H1 (cell line): ENCODE data around the gene ZNF75A. TPM values are rescaled to one million over a fixed set of nuclear protein-coding genes. Genes with fewer than 3 reads are reported as not detected.

Source experiments
- CTCF ChIA-PET: fragments of 300-600 bp; sonication (Branson Sonifier 250); formaldehyde crosslinking; loops from one replicate; lab custom pipeline; 2021; ENCODE audit not compliant: partially characterized antibody; lab: Charles Lee
- POLR2A ChIA-PET: fragments of 300-600 bp; sonication (Branson Sonifier 250); formaldehyde crosslinking; loops from one replicate; lab custom pipeline; 2021; ENCODE audit warnings: inconsistent platforms; ENCODE audit not compliant: partially characterized antibody; lab: Charles Lee
- DNase-seq, 2 experiments: peaks; one replicate each; pipeline versions ENCODE4 v3.0.0 to v3.0.0-alpha.2; 2010 to 2022; ENCODE audit warnings: low spot score in 2 of 2, low read depth in 1 of 2, mixed read lengths in 1 of 2
- FAIRE-seq: peaks from 2 replicates; lab custom pipeline; 2011; peaks lifted over from hg19 to GRCh38; lab: Jason Lieb, UNC
- H2AFZ ChIP-seq: 2 replicates; pipeline ENCODE4 v1.8.1; 2012; ENCODE audit warnings: low read length, inconsistent platforms
- H2AK5ac ChIP-seq: 2 replicates; pipeline ENCODE4 v1.6.1; 2013; ENCODE audit warnings: low read depth, low read length
- H2BK120ac ChIP-seq: replicated peaks from 2 replicates; pipeline ENCODE3; 2013; ENCODE audit warnings: low read depth, low read length, inconsistent platforms
- H2BK12ac ChIP-seq: 2 replicates; pipeline ENCODE4 v1.6.1; 2013; ENCODE audit warnings: low read depth, low read length
- H2BK15ac ChIP-seq: 2 replicates; pipeline ENCODE4 v1.6.1; 2013; ENCODE audit warnings: low read length
- H2BK20ac ChIP-seq: 2 replicates; pipeline ENCODE4 v1.6.1; 2013; ENCODE audit warnings: low read length
- H2BK5ac ChIP-seq: 2 replicates; pipeline ENCODE4 v1.6.1; 2013; ENCODE audit warnings: low read depth, low read length
- H3K14ac ChIP-seq: 2 replicates; pipeline ENCODE4 v1.6.1; 2013; ENCODE audit warnings: inconsistent platforms; ENCODE audit not compliant: insufficient read length
- H3K18ac ChIP-seq: 2 replicates; pipeline ENCODE4 v1.6.1; 2013; ENCODE audit warnings: low read length; ENCODE audit errors: extremely low read depth
- H3K23ac ChIP-seq: 2 replicates; pipeline ENCODE4 v1.6.1; 2013; ENCODE audit warnings: inconsistent platforms; ENCODE audit not compliant: insufficient read length
- H3K23me2 ChIP-seq: 2 replicates; pipeline ENCODE4 v1.6.1; 2013; ENCODE audit warnings: low read depth, low read length
- H3K27ac ChIP-seq: 2 replicates; pipeline ENCODE4 v1.6.1; 2011; ENCODE audit warnings: low read depth, low read length, inconsistent platforms
- H3K27me3 ChIP-seq, 4 experiments: replicated peaks in 1 of 4; 1 replicate in 1 of 4; 2 replicates in 3 of 4; pipeline versions ENCODE4 v1.6.1 to v1.8.1; 2011 to 2013; ENCODE audit warnings: low read length in 3 of 4, mild to moderate bottlenecking in 3 of 4, inconsistent platforms in 2 of 4, mixed read lengths in 2 of 4, moderate library complexity in 1 of 4; ENCODE audit not compliant: control insufficient read depth in 3 of 4, insufficient read depth in 3 of 4; ENCODE audit errors: extremely low read depth in 1 of 4
- H3K36me3 ChIP-seq, 4 experiments: 2 replicates each; pipeline versions ENCODE4 v1.6.1 to v1.8.1; 2011 to 2013; ENCODE audit warnings: mild to moderate bottlenecking in 4 of 4, low read length in 3 of 4, moderate library complexity in 2 of 4, control low read depth in 1 of 4, inconsistent platforms in 1 of 4; ENCODE audit not compliant: insufficient read depth in 4 of 4, control insufficient read depth in 2 of 4
- H3K4ac ChIP-seq: replicated peaks from 2 replicates; pipeline ENCODE3; 2013; ENCODE audit warnings: low read length, low read depth, mixed read lengths, inconsistent platforms; ENCODE audit not compliant: insufficient read length
- H3K4me1 ChIP-seq, 4 experiments: replicated peaks in 1 of 4; 1 replicate in 1 of 4; 2 replicates in 3 of 4; pipeline versions ENCODE4 v1.6.1 to v1.8.1; 2011 to 2013; ENCODE audit warnings: low read length in 3 of 4, inconsistent platforms in 2 of 4, mixed read lengths in 1 of 4; ENCODE audit not compliant: insufficient read depth in 4 of 4, control insufficient read depth in 3 of 4
- H3K4me2 ChIP-seq, 2 experiments: 2 replicates each; pipeline versions ENCODE4 v1.6.1 to v1.8.1; 2011 to 2013; ENCODE audit warnings: low read depth in 2 of 2, low read length in 2 of 2, control low read depth in 1 of 2, inconsistent platforms in 1 of 2, mild to moderate bottlenecking in 1 of 2; ENCODE audit not compliant: insufficient read depth in 1 of 2
- H3K4me3 ChIP-seq, 4 experiments: fragments of 200-600, 300-600 bp in 1 of 4; sonication (generic), shearing (Covaris generic), sonication (Bioruptor Twin) in 1 of 4; 2 replicates each; pipeline versions ENCODE4 v1.5.1 to v1.8.1; 2011 to 2016; ENCODE audit warnings: low read length in 4 of 4, low read depth in 3 of 4, control low read depth in 2 of 4, inconsistent platforms in 2 of 4, mild to moderate bottlenecking in 2 of 4, mixed read lengths in 1 of 4, moderate library complexity in 1 of 4; ENCODE audit not compliant: insufficient read depth in 2 of 4; ENCODE audit errors: extremely low read depth in 1 of 4
- H3K56ac ChIP-seq: replicated peaks from 2 replicates; pipeline ENCODE3; 2013; ENCODE audit warnings: low read depth, mild to moderate bottlenecking, mixed read lengths, low read length, inconsistent platforms; ENCODE audit not compliant: insufficient read length
- H3K79me1 ChIP-seq: 2 replicates; pipeline ENCODE4 v1.6.1; 2013; ENCODE audit warnings: low read depth, low read length, control low read depth
- H3K79me2 ChIP-seq, 2 experiments: 2 replicates each; pipeline versions ENCODE4 v1.6.1 to v1.8.1; 2012 to 2013; ENCODE audit warnings: low read length in 2 of 2, mild to moderate bottlenecking in 2 of 2, inconsistent platforms in 1 of 2; ENCODE audit not compliant: insufficient read depth in 2 of 2, control insufficient read depth in 1 of 2
- H3K9ac ChIP-seq, 4 experiments: replicated peaks in 1 of 4; 1 replicate in 1 of 4; 2 replicates in 3 of 4; pipeline versions ENCODE4 v1.6.1 to v1.8.1; 2011 to 2013; ENCODE audit warnings: low read depth in 3 of 4, low read length in 3 of 4, control low read depth in 2 of 4, mild to moderate bottlenecking in 2 of 4, moderate library complexity in 2 of 4, inconsistent platforms in 1 of 4; ENCODE audit errors: extremely low read depth in 1 of 4
- H3K9me3 ChIP-seq, 2 experiments: 2 replicates each; pipeline versions ENCODE4 v1.6.1 to v1.8.1; 2012 to 2013; ENCODE audit warnings: mild to moderate bottlenecking in 2 of 2, moderate library complexity in 2 of 2, control low read depth in 1 of 2, inconsistent platforms in 1 of 2, low read depth in 1 of 2, low read length in 1 of 2, mixed read lengths in 1 of 2; ENCODE audit not compliant: insufficient read depth in 2 of 2
- H4K20me1 ChIP-seq, 2 experiments: replicated peaks in 1 of 2; 2 replicates each; pipeline versions ENCODE3 to v1.8.1; 2011 to 2013; ENCODE audit warnings: inconsistent platforms in 2 of 2, low read length in 2 of 2, mild to moderate bottlenecking in 1 of 2; ENCODE audit not compliant: insufficient read depth in 2 of 2, control insufficient read depth in 1 of 2
- H4K5ac ChIP-seq: 2 replicates; pipeline ENCODE4 v1.6.1; 2013; ENCODE audit warnings: low read length, low read depth, mixed read lengths, inconsistent platforms; ENCODE audit not compliant: insufficient read length
- H4K8ac ChIP-seq: 2 replicates; pipeline ENCODE4 v1.8.0; 2013; ENCODE audit warnings: mild to moderate bottlenecking, moderate library complexity, low read length, inconsistent platforms; ENCODE audit not compliant: insufficient read depth; ENCODE audit errors: extremely low read depth
- H4K91ac ChIP-seq: replicated peaks from 2 replicates; pipeline ENCODE3; 2013; ENCODE audit warnings: low read length, mixed read lengths, inconsistent platforms; ENCODE audit not compliant: insufficient read length
- ASH2L ChIP-seq: fragments of 200-600, 300-600 bp; sonication (generic); IDR thresholded peaks from one replicate; pipeline ENCODE4 v1.7.1; 2017; ENCODE audit warnings: low read length
- CBX8 ChIP-seq: fragments of 300-800, 300-1000 bp; sonication (generic); IDR thresholded peaks from 2 replicates; pipeline ENCODE4 v1.7.1; 2016; ENCODE audit warnings: low read depth, low read length, borderline replicate concordance
- CHD2 ChIP-seq: IDR thresholded peaks from 2 replicates; pipeline ENCODE4 v1.6.1; 2012; ENCODE audit warnings: low read length, improper control_type of control experiment
- EGR1 ChIP-seq: IDR thresholded peaks from 2 replicates; pipeline ENCODE4 v1.6.1; 2011; ENCODE audit warnings: low read depth, low read length, borderline replicate concordance
- KDM1A ChIP-seq: fragments of 200-600, 300-600 bp; sonication (generic); IDR thresholded peaks from 2 replicates; pipeline ENCODE4 v1.7.1; 2016; ENCODE audit warnings: mild to moderate bottlenecking, low read length, borderline replicate concordance
- RNF2 ChIP-seq: fragments of 200-900, 300-1000 bp; sonication (generic); IDR thresholded peaks from 2 replicates; pipeline ENCODE4 v1.7.1; 2016; ENCODE audit warnings: borderline replicate concordance, low read depth, mild to moderate bottlenecking, antibody characterized with exemption, low read length; ENCODE audit not compliant: poor library complexity, severe bottlenecking; ENCODE audit errors: missing control alignments
- SP1 ChIP-seq: IDR thresholded peaks from 2 replicates; pipeline ENCODE4 v1.6.1; 2011; ENCODE audit warnings: low read depth, low read length
- USF2 ChIP-seq: IDR thresholded peaks from 2 replicates; pipeline ENCODE4 v1.6.1; 2011; ENCODE audit warnings: low read length, improper control_type of control experiment
- ZNF274 ChIP-seq: IDR thresholded peaks from 2 replicates; pipeline ENCODE4 v1.7.0; 2012; ENCODE audit warnings: low read length, borderline replicate concordance; ENCODE audit errors: extremely low read depth
- WGBS, 2 experiments: shearing (Covaris generic) in 1 of 2; methylation state at CpG; one replicate each; pipeline versions ENCODE4 v1.1.6 to v1.1.7; 2013 to 2015; ENCODE audit warnings: low lambda C conversion rate in 2 of 2, mixed read lengths in 2 of 2, inconsistent platforms in 1 of 2, low coverage in 1 of 2, missing lambda C conversion rate in 1 of 2; ENCODE audit not compliant: insufficient replicate concordance in 2 of 2, insufficient coverage in 1 of 2, insufficient read length in 1 of 2; ENCODE audit errors: extremely low coverage in 1 of 2, missing lambda C conversion rate in 1 of 2; 5-methylcytosine and 5-hydroxymethylcytosine counted together
- polyA plus RNA-seq, 7 experiments: library from polyadenylated mRNA; depleted of rRNA in 3 of 7; stranded (reverse) in 5 of 7; unstranded in 2 of 7; fragments of >200 nt in 5 of 7; fragments of 200-250 nt in 2 of 7; gene quantifications; 1 replicate in 5 of 7; 2 replicates in 1 of 7; 4 replicates in 1 of 7; pipeline versions ENCODE4 v1.2.1 to v1.2.3, GENCODE V29; 2011 to 2013; ENCODE audit warnings: missing spikeins in 2 of 7, mixed read lengths in 2 of 7
- total RNA-seq: library from RNA; stranded (reverse); fragmentation: NEBNext Ultra II Directional; extraction: Animal tissue kit (Norgen Biotek cat#: 25700); gene quantifications from 2 replicates; pipeline ENCODE4 v1.2.1, GENCODE V29; 2021
- TF ChIP-seq, protein P1 (sequence below): IDR thresholded peaks from 2 replicates; pipeline ENCODE4 v1.6.1; 2012; ENCODE audit warnings: inconsistent platforms
- TF ChIP-seq, protein P2 (sequence below): IDR thresholded peaks from 2 replicates; pipeline ENCODE4 v1.6.1; 2012; ENCODE audit warnings: inconsistent platforms

ZNF75A gene
- total and polyA plus RNA-seq, 2 of the 8 experiments (the other 6 are each of a cell fraction or from before 2014, with no cell fraction given): 9.3 to 30.0 TPM

- Histone ChIP-seq H4K20me1 (no peaks in the 10 kb centered on the region), H3K4ac (no peak overlapping the region), H2BK15ac (no peak overlapping the region), H2BK20ac (no peak overlapping the region), H3K4me3 (peak overlapping the region; percentile 64 to 83 (median 72)), H3K4me1 (peaks cover 2 to 5% (median 3%) of the 10 kb centered on the region in 4 experiments; a peak in 5 of 7 replicates), H4K5ac (no peak overlapping the region), H3K23ac (no peak overlapping the region), H2AFZ (no peak overlapping the region), H3K23me2 (peaks cover 10% of the 10 kb centered on the region; the same call in 1 of the 2 replicates), H3K14ac (no peak overlapping the region), H2BK120ac (no peak overlapping the region), H3K27ac (no peak overlapping the region; the same call in 1 of the 2 replicates), H3K36me3 (peaks cover 8 to 43% (median 28%) of the 10 kb centered on the region in 4 experiments; a peak in 7 of 8 replicates), H3K9ac (peak overlapping the region in 2 of 4 experiments; percentile 75; a peak in 2 of 7 replicates), H4K8ac (peak overlapping the region; percentile 99; the same call in 1 of the 2 replicates), H3K79me2 (no peaks in the 10 kb centered on the region), H2BK5ac (no peak overlapping the region), H3K9me3 (peaks cover 52 to 56% of the 10 kb centered on the region in 2 experiments), H3K79me1 (no peaks in the 10 kb centered on the region; the same call in 1 of the 2 replicates), H3K18ac (no peak overlapping the region), H3K4me2 (peak overlapping the region; percentile 62 to 69), H3K56ac (no peak overlapping the region), H4K91ac (no peak overlapping the region), H3K27me3 (no peaks in the 10 kb centered on the region; a peak in 2 of 7 replicates), H2BK12ac (no peak overlapping the region), H2AK5ac (no peak overlapping the region)
- WGBS, 2 experiments: 85% methylated on average over 11 of the region's 11 CpGs; no CpG with 5 or more reads in 1 of the 2 experiments
- no peak for FAIRE-seq
- no peak for DNase-seq
- ChIA-PET CTCF (interaction anchor here (0.8 to 1.3 kb wide), 2 partner anchors 39 to 47 kb away, joined by 3 to 4 read pairs; no protein-coding TSS in a partner anchor), POLR2A (interaction anchor here (0.8 to 4.3 kb wide), 8 partner anchors 9 to 200 kb away, joined by 3 to 64 read pairs (median 3); partner anchors contain the start of gene ZNF263)
- TF ChIP-seq ASH2L (no peak), USF2 (no peak), SP1 (no peak), CBX8 (no peak), KDM1A (no peak), CHD2 (no peak), EGR1 (no peak), ZNF274 (no peak), RNF2 (no peak)
- TF ChIP-seq, protein P1, sequence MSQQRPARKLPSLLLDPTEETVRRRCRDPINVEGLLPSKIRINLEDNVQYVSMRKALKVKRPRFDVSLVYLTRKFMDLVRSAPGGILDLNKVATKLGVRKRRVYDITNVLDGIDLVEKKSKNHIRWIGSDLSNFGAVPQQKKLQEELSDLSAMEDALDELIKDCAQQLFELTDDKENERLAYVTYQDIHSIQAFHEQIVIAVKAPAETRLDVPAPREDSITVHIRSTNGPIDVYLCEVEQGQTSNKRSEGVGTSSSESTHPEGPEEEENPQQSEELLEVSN: no peak
- TF ChIP-seq, protein P2, sequence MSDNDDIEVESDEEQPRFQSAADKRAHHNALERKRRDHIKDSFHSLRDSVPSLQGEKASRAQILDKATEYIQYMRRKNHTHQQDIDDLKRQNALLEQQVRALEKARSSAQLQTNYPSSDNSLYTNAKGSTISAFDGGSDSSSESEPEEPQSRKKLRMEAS: no peak
Measured at GRCh38 chr16:3306078-3306477, 781 bp downstream of the ZNF75A start.
